K562 (cell line): ENCODE data around the gene RASSF7. TPM values are rescaled to one million over a fixed set of nuclear protein-coding genes. Genes with fewer than 3 reads are reported as not detected.

Experiments used
- DMBX1 ChIP-seq: fragments of 250-450 bp; sonication (Bioruptor Pico); IDR thresholded peaks from 2 replicates; pipeline ENCODE4 v1.8.0; 2022; ENCODE audit warnings: inconsistent platforms, mild to moderate bottlenecking, moderate library complexity, borderline replicate concordance
- ERF ChIP-seq: fragments of 450-650 bp; formaldehyde crosslinking; IDR thresholded peaks from 2 replicates; pipeline ENCODE4 v1.4.0; 2020; ENCODE audit warnings: mild to moderate bottlenecking, mixed read lengths
- GTF2F1 ChIP-seq: IDR thresholded peaks from 2 replicates; pipeline ENCODE4 v1.6.1; 2011; ENCODE audit warnings: low read depth, low read length, improper control_type of control experiment
- HBP1 ChIP-seq: fragments of 450-650 bp; formaldehyde crosslinking; IDR thresholded peaks from 2 replicates; pipeline ENCODE4 v1.4.0; 2022; ENCODE audit warnings: missing genetic modification characterization
- IRF9 ChIP-seq: fragments of 450-650 bp; IDR thresholded peaks from 2 replicates; pipeline ENCODE4 v1.6.1; 2016; ENCODE audit warnings: missing biosample characterization, missing genetic modification characterization
- KHSRP ChIP-seq: fragments of 450-650 bp; IDR thresholded peaks from 2 replicates; pipeline ENCODE4 v1.6.1; 2017
- MCM7 ChIP-seq, 2 experiments: fragments of 450-650 bp; IDR thresholded peaks; 2 replicates each; pipeline ENCODE4 v1.6.1; 2016 to 2018
- NRF1 ChIP-seq, 2 experiments: fragments of 450-650 bp; IDR thresholded peaks in 1 of 2; conservative IDR thresholded peaks in 1 of 2; 2 replicates each; pipeline ENCODE4 v1.6.1; 2014; ENCODE audit warnings: mild to moderate bottlenecking in 2 of 2
- PCBP2 ChIP-seq: fragments of 200-400 bp; formaldehyde crosslinking; IDR thresholded peaks from 2 replicates; pipeline ENCODE4 v1.6.1; 2018; ENCODE audit warnings: low read length, low read depth, mild to moderate bottlenecking, moderate library complexity; ENCODE audit not compliant: poor library complexity, severe bottlenecking
- POLR2H ChIP-seq: IDR thresholded peaks from 2 replicates; pipeline ENCODE4 v1.6.1; 2016; ENCODE audit warnings: missing genetic modification characterization, low read depth, mild to moderate bottlenecking, control low read depth, missing compliant biosample characterization, moderate library complexity
- PTRF ChIP-seq: fragments of 450-650 bp; IDR thresholded peaks from 2 replicates; pipeline ENCODE4 v1.6.1; 2016; ENCODE audit warnings: mild to moderate bottlenecking, missing genetic modification characterization, missing compliant biosample characterization
- RBBP5 ChIP-seq: fragments of 200-600 bp; sonication (generic); IDR thresholded peaks from 2 replicates; pipeline ENCODE4 v1.6.1; 2012; ENCODE audit warnings: borderline replicate concordance, mild to moderate bottlenecking, low read length, control low read depth, inconsistent platforms; ENCODE audit not compliant: insufficient read depth, poor library complexity, severe bottlenecking
- RCOR1 ChIP-seq, 2 experiments: IDR thresholded peaks; 2 replicates each; pipeline ENCODE4 v1.6.1; 2012; ENCODE audit warnings: low read depth in 2 of 2, low read length in 2 of 2, borderline replicate concordance in 1 of 2, improper control_type of control experiment in 1 of 2
- TAF1 ChIP-seq: IDR thresholded peaks from 2 replicates; pipeline ENCODE4 v1.6.1; 2011; ENCODE audit warnings: mild to moderate bottlenecking, low read length, moderate library complexity; ENCODE audit not compliant: insufficient read depth, control insufficient read depth, severe bottlenecking; ENCODE audit errors: extremely low read depth
- ZFPM2 ChIP-seq: fragments of 250-450 bp; sonication (Bioruptor Pico); IDR thresholded peaks from 2 replicates; pipeline ENCODE4 v1.5.1; 2022; ENCODE audit warnings: mild to moderate bottlenecking
- ZNF316 ChIP-seq: fragments of 450-650 bp; IDR thresholded peaks from 2 replicates; pipeline ENCODE4 v1.6.1; 2016
- ZNF318 ChIP-seq, 2 experiments: fragments of 450-650 bp; IDR thresholded peaks; 2 replicates each; pipeline ENCODE4 v1.6.1; 2016; ENCODE audit warnings: mild to moderate bottlenecking in 2 of 2, borderline replicate concordance in 1 of 2, low read depth in 1 of 2, moderate library complexity in 1 of 2
- polyA plus RNA-seq, 8 experiments: library from polyadenylated mRNA; depleted of rRNA in 4 of 8; stranded (reverse) in 5 of 8; unstranded in 3 of 8; fragments of >200 nt; fragmentation: Nextera tagmentation in 2 of 8; fragmentation: Illumina TruSeq in 1 of 8; extraction: Ambion mirVana in 2 of 8; extraction: Trizol in 1 of 8; gene quantifications; 2 replicates each; pipeline versions ENCODE4 v1.2.1 to v1.2.3, GENCODE V29; 2011 to 2014; ENCODE audit warnings: inconsistent platforms in 1 of 8, missing spikeins in 1 of 8
- total RNA-seq, 7 experiments: library from RNA; depleted of rRNA in 6 of 7; stranded (reverse); fragments of >200 nt in 6 of 7; fragmentation: Illumina TruSeq in 2 of 7; extraction: Trizol in 2 of 7; gene quantifications; 2 replicates each; pipeline versions ENCODE4 v1.2.1 to v1.2.3, GENCODE V29; 2011 to 2021; ENCODE audit warnings: low replicate concordance in 1 of 7

The RASSF7 gene
- total and polyA plus RNA-seq, 9 of the 15 experiments (the other 6 are each of a cell fraction or from before 2014, with no cell fraction given): 0.41 to 45.2 (median 18.6) TPM

GRCh38 chr11:518463-519202 lies 42.1 kb upstream of the RASSF7 start (continued):
- TF ChIP-seq POLR2H (tag) (no peak), ZFPM2 (no peak), RBBP5 (peak; percentile 61), GTF2F1 (peak; percentile 25; the same call in 1 of the 2 replicates), PTRF (tag) (no peak), RCOR1 (IDR thresholded peaks at IDR 0.05; ENCODE audit: borderline replicate concordance in 1 of 2, low read depth in 2 of 2, low read length in 2 of 2) (peak in 1 of 2 experiments; percentile 58; a peak in 1 of 4 replicates), NRF1 (conservative IDR thresholded peaks at IDR 0.05 in 1 of 2, IDR thresholded peaks at IDR 0.05 in 1 of 2) (peak; percentile 59 to 65), IRF9 (no peak), MCM7 (IDR thresholded peaks at IDR 0.05) (no peak), DMBX1 (CRISPR knock-in tag) (peak; percentile 54; the same call in 1 of the 2 replicates), ZNF318 (IDR thresholded peaks at IDR 0.05; ENCODE audit: borderline replicate concordance in 1 of 2, low read depth in 1 of 2) (no peak), ZNF316 (peak; percentile 49), HBP1 (CRISPR knock-in tag) (no peak), PCBP2 (no peak), KHSRP (no peak), ERF (CRISPR knock-in tag) (no peak), TAF1 (peak; percentile 23)
